ENCODE data around the gene FKBP8. TPM values are rescaled to one million over a fixed set of nuclear protein-coding genes. Genes with fewer than 3 reads are reported as not detected.

The FKBP8 gene
- total RNA-seq, 1 experiment from 2014 or later, result 261 TPM

DNA sequence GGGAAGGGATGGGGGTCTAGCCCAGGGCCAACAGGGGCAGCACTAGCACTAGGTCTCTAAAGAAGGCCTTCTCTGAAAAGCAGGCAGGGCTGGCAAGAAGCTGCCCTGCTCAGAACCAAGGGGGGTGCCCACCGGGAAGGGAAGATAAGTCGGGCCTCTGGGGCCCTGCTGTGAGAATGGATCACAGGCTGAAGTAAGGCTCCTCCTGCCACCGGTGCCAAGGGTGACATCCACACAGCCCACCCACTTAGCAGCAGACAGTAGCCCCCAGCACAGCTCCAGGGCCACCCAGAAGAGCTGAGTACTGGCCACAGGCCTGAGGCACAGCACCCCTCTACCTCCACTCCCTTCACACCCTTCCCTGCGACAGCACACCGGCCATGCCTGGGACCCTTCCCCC is 27.4 kb downstream of the FKBP8 start:
- H3K4me2 ChIP-seq (ENCODE audit: low read length), result no peak overlapping the region
- no peak overlapping the region for H3K4me3 ChIP-seq (replicated peaks in 1 of 2; ENCODE audit: low read depth in 1 of 2, low read length in 2 of 2)
- peaks cover 15 to 26% of the 10 kb centered on the region in 2 experiments for H3K4me1 ChIP-seq (ENCODE audit: control insufficient read depth in 1 of 2, insufficient read depth in 2 of 2, low read length in 2 of 2)
- ATAC-seq (no peak), DNase-seq (ENCODE audit: low read depth, low spot score) (no peak)
- H3K9me3 ChIP-seq (ENCODE audit: control insufficient read depth in 1 of 2, insufficient read depth in 1 of 2, low read depth in 1 of 2, low read length in 2 of 2), result no peaks in the 10 kb centered on the region
- intact Hi-C loops (cut with micrococcal nuclease), result no loop called here
- H3K27me3 ChIP-seq (ENCODE audit: insufficient read depth, low read length), result no peaks in the 10 kb centered on the region
- peaks cover 93% of the 10 kb centered on the region for H3K79me2 ChIP-seq (ENCODE audit: insufficient read depth, low read length)
- ChIA-PET CTCF (no interaction called here), POLR2A (interaction anchor here (0.5 kb wide), 1 partner anchor 71 kb away, joined by 3 read pairs; no protein-coding TSS in a partner anchor), RAD21 (ENCODE audit: low non-redundant PET in 1 of 2, low total read pairs in 2 of 2, uncharacterized antibody in 2 of 2, unreplicated experiment in 2 of 2) (no interaction called here)
- H2AFZ ChIP-seq (ENCODE audit: low read depth, low read length, poor library complexity, severe bottlenecking), result no peak overlapping the region
- no peaks in the 10 kb centered on the region for H3K9me2 ChIP-seq (ENCODE audit: insufficient read depth)
- 0 out of 2 replicates have a peak, but pooled peaks cover 2% of the 10 kb centered on the region for H4K20me1 ChIP-seq (ENCODE audit: insufficient read depth)
- H3K27ac ChIP-seq (ENCODE audit: low read depth, low read length), result no peak overlapping the region
- no peak overlapping the region for H3K9ac ChIP-seq (ENCODE audit: low read length)
- no peaks in the 10 kb centered on the region; a peak in 2 of 4 replicates for H3K36me3 ChIP-seq (ENCODE audit: control insufficient read depth in 1 of 2, insufficient read depth in 2 of 2, low read length in 2 of 2)
- TF ChIP-seq ELF1 (IDR thresholded peaks at IDR 0.05; ENCODE audit: borderline replicate concordance, low read depth) (no peak), ZFX (IDR thresholded peaks at IDR 0.05) (no peak), JUND (IDR thresholded peaks at IDR 0.05) (no peak), POLR2A (IDR thresholded peaks at IDR 0.05; ENCODE audit: borderline replicate concordance, extremely low read depth, insufficient read depth, insufficient read length) (no peak), FOSL1 (IDR thresholded peaks at IDR 0.05; ENCODE audit: low read depth) (no peak), CEBPB (IDR thresholded peaks at IDR 0.05; ENCODE audit: low read depth) (no peak), CBX3 (IDR thresholded peaks at IDR 0.05; ENCODE audit: low read depth) (no peak), EZH2phosphoT487 (IDR thresholded peaks at IDR 0.05; ENCODE audit: borderline replicate concordance) (no peak), POLR2AphosphoS5 (IDR thresholded peaks at IDR 0.05; ENCODE audit: low read depth, low read length) (no peak)
- TF ChIP-seq, protein P1, sequence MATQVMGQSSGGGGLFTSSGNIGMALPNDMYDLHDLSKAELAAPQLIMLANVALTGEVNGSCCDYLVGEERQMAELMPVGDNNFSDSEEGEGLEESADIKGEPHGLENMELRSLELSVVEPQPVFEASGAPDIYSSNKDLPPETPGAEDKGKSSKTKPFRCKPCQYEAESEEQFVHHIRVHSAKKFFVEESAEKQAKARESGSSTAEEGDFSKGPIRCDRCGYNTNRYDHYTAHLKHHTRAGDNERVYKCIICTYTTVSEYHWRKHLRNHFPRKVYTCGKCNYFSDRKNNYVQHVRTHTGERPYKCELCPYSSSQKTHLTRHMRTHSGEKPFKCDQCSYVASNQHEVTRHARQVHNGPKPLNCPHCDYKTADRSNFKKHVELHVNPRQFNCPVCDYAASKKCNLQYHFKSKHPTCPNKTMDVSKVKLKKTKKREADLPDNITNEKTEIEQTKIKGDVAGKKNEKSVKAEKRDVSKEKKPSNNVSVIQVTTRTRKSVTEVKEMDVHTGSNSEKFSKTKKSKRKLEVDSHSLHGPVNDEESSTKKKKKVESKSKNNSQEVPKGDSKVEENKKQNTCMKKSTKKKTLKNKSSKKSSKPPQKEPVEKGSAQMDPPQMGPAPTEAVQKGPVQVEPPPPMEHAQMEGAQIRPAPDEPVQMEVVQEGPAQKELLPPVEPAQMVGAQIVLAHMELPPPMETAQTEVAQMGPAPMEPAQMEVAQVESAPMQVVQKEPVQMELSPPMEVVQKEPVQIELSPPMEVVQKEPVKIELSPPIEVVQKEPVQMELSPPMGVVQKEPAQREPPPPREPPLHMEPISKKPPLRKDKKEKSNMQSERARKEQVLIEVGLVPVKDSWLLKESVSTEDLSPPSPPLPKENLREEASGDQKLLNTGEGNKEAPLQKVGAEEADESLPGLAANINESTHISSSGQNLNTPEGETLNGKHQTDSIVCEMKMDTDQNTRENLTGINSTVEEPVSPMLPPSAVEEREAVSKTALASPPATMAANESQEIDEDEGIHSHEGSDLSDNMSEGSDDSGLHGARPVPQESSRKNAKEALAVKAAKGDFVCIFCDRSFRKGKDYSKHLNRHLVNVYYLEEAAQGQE (IDR thresholded peaks at IDR 0.05; ENCODE audit: low read depth), result no peak
- no TSS peak for BruUV-seq (replicated peaks)
